Fibroblast of upper back skin (primary cell): ENCODE results near the gene TRIM73.
"Not testable (repeated sequence)": the region's sequence is repeated elsewhere in the genome, so short reads cannot be mapped to it uniquely, and the experiment has no call there.

Experiments
- DNase-seq: peaks from one replicate; pipeline ENCODE4 v3.0.0-alpha.2; 2013

TRIM73 gene

GRCh38 chr7:75395329-75395728 is at the start of gene TRIM73:
TSS of gene TRIM73 (plus strand) at chr7:75395629. CDS start at chr7:75398934, 3,305 bp downstream.
- not testable (repeated sequence) for DNase-seq

GRCh38 chr7:75358671-75359541 is 36.5 kb upstream of the TRIM73 start:
- not testable (repeated sequence) for DNase-seq

GRCh38 chr7:75359542-75359848 is 35.9 kb upstream of the TRIM73 start:
- not testable (repeated sequence) for DNase-seq

- not testable (repeated sequence) for DNase-seq
These were observed 31.4 kb upstream of the TRIM73 start for GRCh38 chr7:75364079-75364478.

GRCh38 chr7:75366643-75367042 is 28.8 kb upstream of the TRIM73 start:
- DNase-seq = not testable (repeated sequence)

- DNase-seq = not testable (repeated sequence)
These were observed 28.1 kb upstream of the TRIM73 start for GRCh38 chr7:75367313-75367712.

- DNase-seq = not testable (repeated sequence)
These were observed 21.3 kb upstream of the TRIM73 start for GRCh38 chr7:75374144-75374518.

GRCh38 chr7:75374519-75375317 is 20.7 kb upstream of the TRIM73 start:
- DNase-seq = not testable (repeated sequence)

GRCh38 chr7:75393194-75393593 is 2.2 kb upstream of the TRIM73 start:
- not testable (repeated sequence) for DNase-seq

GRCh38 chr7:75397865-75398264 is 2.4 kb downstream of the TRIM73 start:
- not testable (repeated sequence) for DNase-seq

GRCh38 chr7:75398771-75399700 is 3.6 kb downstream of the TRIM73 start:
- DNase-seq = not testable (repeated sequence)

- DNase-seq = not testable (repeated sequence)
These were observed 5.1 kb downstream of the TRIM73 start for GRCh38 chr7:75400575-75400974.

GRCh38 chr7:75403455-75404443 is 8.3 kb downstream of the TRIM73 start:
- not testable (repeated sequence) for DNase-seq

- not testable (repeated sequence) for DNase-seq
These were observed 9.2 kb downstream of the TRIM73 start for GRCh38 chr7:75404663-75405062.

GRCh38 chr7:75409880-75410822 is 14.7 kb downstream of the TRIM73 start:
- not testable (repeated sequence) for DNase-seq

- DNase-seq = not testable (repeated sequence)
These were observed 15.4 kb downstream of the TRIM73 start for GRCh38 chr7:75410823-75411173.

- not testable (repeated sequence) for DNase-seq
These were observed 18.8 kb downstream of the TRIM73 start for GRCh38 chr7:75414204-75414603.

- not testable (repeated sequence) for DNase-seq
These were observed 19.4 kb downstream of the TRIM73 start for GRCh38 chr7:75414708-75415427.

GRCh38 chr7:75415428-75415817 is 20.0 kb downstream of the TRIM73 start:
- not testable (repeated sequence) for DNase-seq
